Mucosa of descending colon (tissue), 3 donors: ENCODE results near the gene FOXO4. TPM values are rescaled to one million over a fixed set of nuclear protein-coding genes. Genes with fewer than 3 reads are reported as not detected.

Experiments
- ATAC-seq: fragments of 200-7000 bp; cut with Tn5 transposase; one replicate; pipeline ENCODE4 v1.9.1; 2020; ENCODE audit warnings: mild to moderate bottlenecking, moderate library complexity
- DNase-seq, 3 donors: peaks; one replicate each; pipeline ENCODE4 v3.0.0-alpha.2; 2020
- H3K36me3 ChIP-seq: fragments of 200-600 bp; one replicate; pipeline ENCODE4 v1.8.0; 2021; ENCODE audit warnings: low read depth, mild to moderate bottlenecking
- H3K4me1 ChIP-seq: fragments of 200-600 bp; one replicate; pipeline ENCODE4 v1.8.0; 2021; ENCODE audit warnings: low read depth, mild to moderate bottlenecking
- H3K4me3 ChIP-seq: fragments of 200-600 bp; one replicate; pipeline ENCODE4 v1.8.0; 2021; ENCODE audit warnings: mild to moderate bottlenecking
- H3K9me3 ChIP-seq: fragments of 200-600 bp; one replicate; pipeline ENCODE4 v1.8.0; 2021; ENCODE audit warnings: mild to moderate bottlenecking
- CTCF ChIP-seq: fragments of 200-600 bp; IDR thresholded peaks from one replicate; pipeline ENCODE4 v1.8.0; 2022; ENCODE audit warnings: antibody characterized with exemption, mild to moderate bottlenecking
- intact Hi-C, 2 donors: fragments of 100-400 bp; cut with DNase I in 1 of 2; cut with micrococcal nuclease in 1 of 2; formaldehyde crosslinking; loops; one replicate each; pipeline versions ENCODE4 v1.11.0 to v1.11.1; 2022; cut with DNase I, micrococcal nuclease
- total RNA-seq, 3 donors: library from RNA; stranded (reverse); fragmentation: NEBNext Ultra II Directional in 2 of 3; extraction: Animal tissue kit (Norgen Biotek cat#: 25700) in 2 of 3; gene quantifications; one replicate each; pipeline versions ENCODE4 v1.2.1 to v1.2.4, GENCODE V29; 2021 to 2023
- donor health status: DM: no; HTN: no; CAD: no; lungs with moderate emphysema.
- donor health status: DM: no; HTN: no; CAD: no.
- donor health status: DM: no; HTN: yes; CAD: no.

FOXO4 gene
- total RNA-seq, 3 donors from 2014 or later = 26.9 to 74.6 (median 53.1) TPM

GRCh38 chrX:71099736-71100135 is 4.1 kb downstream of the FOXO4 start:
- Histone ChIP-seq H3K36me3 (no peaks in the 10 kb centered on the region), H3K4me3 (no peak overlapping the region), H3K9me3 (no peaks in the 10 kb centered on the region), H3K4me1 (no peaks in the 10 kb centered on the region)
- intact Hi-C loops = no loop called here
- TF ChIP-seq CTCF = no peak
- ATAC-seq (no peak), DNase-seq (no peak)

- intact Hi-C loops = no loop called here
- DNase-seq (no peak), ATAC-seq (no peak)
- TF ChIP-seq CTCF = no peak
- Histone ChIP-seq H3K4me1 (no peaks in the 10 kb centered on the region), H3K9me3 (no peaks in the 10 kb centered on the region), H3K4me3 (no peak overlapping the region), H3K36me3 (no peaks in the 10 kb centered on the region)
These were observed 5.2 kb downstream of the FOXO4 start for GRCh38 chrX:71100581-71101505.

- intact Hi-C loops = no loop called here
- no peaks in the 10 kb centered on the region for H3K36me3 ChIP-seq
- H3K4me3 ChIP-seq = no peak overlapping the region
- no peak for TF ChIP-seq CTCF
- no peaks in the 10 kb centered on the region for H3K4me1 ChIP-seq
- H3K9me3 ChIP-seq = no peaks in the 10 kb centered on the region
- ATAC-seq = no peak
- no peak for DNase-seq
These were observed 6.6 kb downstream of the FOXO4 start for GRCh38 chrX:71102292-71102691.

GRCh38 chrX:71103110-71103983 is 7.7 kb downstream of the FOXO4 start:
- intact Hi-C loops = no loop called here
- H3K4me3 ChIP-seq = no peak overlapping the region
- ATAC-seq (peak; percentile 64), DNase-seq (peak; percentile 45 to 67 (median 57))
- no peak for TF ChIP-seq CTCF
- H3K9me3 ChIP-seq = no peaks in the 10 kb centered on the region
- no peaks in the 10 kb centered on the region for H3K4me1 ChIP-seq
- H3K36me3 ChIP-seq = no peaks in the 10 kb centered on the region

GRCh38 chrX:71105628-71106027 is 10.0 kb downstream of the FOXO4 start:
- intact Hi-C loops = no loop called here
- DNase-seq (no peak), ATAC-seq (no peak)
- TF ChIP-seq CTCF = no peak
- no peaks in the 10 kb centered on the region for H3K4me1 ChIP-seq
- no peak overlapping the region for H3K4me3 ChIP-seq
- no peaks in the 10 kb centered on the region for H3K36me3 ChIP-seq
- no peaks in the 10 kb centered on the region for H3K9me3 ChIP-seq
